Right lobe of liver (tissue), 4 donors: Measurements from ENCODE around the gene OARD1.

ENCODE experiments used
- POLR2A ChIP-seq: fragments of 450-650 bp; IDR thresholded peaks from one replicate; pipeline ENCODE4 v1.6.1; 2017; ENCODE audit warnings: antibody characterized with exemption, mild to moderate bottlenecking
- TF ChIP-seq, protein P1 (sequence below), 4 donors: fragments of 200-600 bp in 3 of 4; fragments of 450-650 bp in 1 of 4; IDR thresholded peaks; one replicate each; pipeline versions ENCODE4 v1.5.1 to v1.8.0; 2016 to 2022; ENCODE audit warnings: antibody characterized with exemption in 4 of 4, mild to moderate bottlenecking in 2 of 4
- donor health status: DM: no; HTN: no; CAD: no.
- donor health status: DM: no; HTN: no; CAD: no.
- donor health status: DM: no; HTN: yes; CAD: no.

GRCh38 chr6:41038205-41038604 is 34.0 kb downstream of the OARD1 start:
- no peak for TF ChIP-seq POLR2A
- TF ChIP-seq, protein P1, sequence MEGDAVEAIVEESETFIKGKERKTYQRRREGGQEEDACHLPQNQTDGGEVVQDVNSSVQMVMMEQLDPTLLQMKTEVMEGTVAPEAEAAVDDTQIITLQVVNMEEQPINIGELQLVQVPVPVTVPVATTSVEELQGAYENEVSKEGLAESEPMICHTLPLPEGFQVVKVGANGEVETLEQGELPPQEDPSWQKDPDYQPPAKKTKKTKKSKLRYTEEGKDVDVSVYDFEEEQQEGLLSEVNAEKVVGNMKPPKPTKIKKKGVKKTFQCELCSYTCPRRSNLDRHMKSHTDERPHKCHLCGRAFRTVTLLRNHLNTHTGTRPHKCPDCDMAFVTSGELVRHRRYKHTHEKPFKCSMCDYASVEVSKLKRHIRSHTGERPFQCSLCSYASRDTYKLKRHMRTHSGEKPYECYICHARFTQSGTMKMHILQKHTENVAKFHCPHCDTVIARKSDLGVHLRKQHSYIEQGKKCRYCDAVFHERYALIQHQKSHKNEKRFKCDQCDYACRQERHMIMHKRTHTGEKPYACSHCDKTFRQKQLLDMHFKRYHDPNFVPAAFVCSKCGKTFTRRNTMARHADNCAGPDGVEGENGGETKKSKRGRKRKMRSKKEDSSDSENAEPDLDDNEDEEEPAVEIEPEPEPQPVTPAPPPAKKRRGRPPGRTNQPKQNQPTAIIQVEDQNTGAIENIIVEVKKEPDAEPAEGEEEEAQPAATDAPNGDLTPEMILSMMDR (IDR thresholded peaks at IDR 0.05), result no peak
